HepG2 (cell line): Measurements from ENCODE around the gene KCTD1. TPM values are rescaled to one million over a fixed set of nuclear protein-coding genes. Genes with fewer than 3 reads are reported as not detected.
A peak's percentile ranks its signal among the peaks of the same experiment; 100 is the strongest.

Experiments
- DMAP1 ChIP-seq: IDR thresholded peaks from 2 replicates; pipeline ENCODE4 v1.6.1; 2016
- EHMT2 ChIP-seq: fragments of 200-600 bp; sonication (generic); IDR thresholded peaks from 2 replicates; pipeline ENCODE4 v1.7.0; 2017; ENCODE audit warnings: antibody characterized with exemption, low read depth, low read length, borderline replicate concordance
- ELF3 ChIP-seq: IDR thresholded peaks from 2 replicates; pipeline ENCODE4 v1.6.1; 2016; ENCODE audit warnings: missing genetic modification reagents, missing compliant biosample characterization
- FOSL2 ChIP-seq: sonication (generic); formaldehyde crosslinking; IDR thresholded peaks from 2 replicates; pipeline ENCODE4 v1.4.0; 2020; ENCODE audit warnings: missing genetic modification reagents
- GABPA ChIP-seq, 2 experiments: IDR thresholded peaks; 2 replicates each; pipeline ENCODE4 v1.6.1; 2011 to 2016; ENCODE audit warnings: low read depth in 2 of 2, low read length in 1 of 2, missing biosample characterization in 1 of 2, missing genetic modification characterization in 1 of 2
- HNF4A ChIP-seq: sonication (generic); formaldehyde crosslinking; IDR thresholded peaks from 2 replicates; pipeline ENCODE4 v1.4.0; 2020; ENCODE audit warnings: missing genetic modification reagents
- LCORL ChIP-seq, 2 experiments: fragments of 450-650 bp in 1 of 2; sonication (generic) in 1 of 2; formaldehyde crosslinking in 1 of 2; IDR thresholded peaks; 2 replicates each; pipeline versions ENCODE4 v1.5.0 to v1.6.1; 2017 to 2020; ENCODE audit warnings: antibody characterized with exemption in 1 of 2, missing genetic modification reagents in 1 of 2
- MIER2 ChIP-seq: IDR thresholded peaks from 2 replicates; pipeline ENCODE4 v1.6.1; 2016; ENCODE audit warnings: missing biosample characterization, missing genetic modification reagents
- MXD4 ChIP-seq: IDR thresholded peaks from 2 replicates; pipeline ENCODE4 v1.6.1; 2016; ENCODE audit warnings: mild to moderate bottlenecking, missing biosample characterization, missing genetic modification reagents
- NR2F6 ChIP-seq, 2 experiments: IDR thresholded peaks; 2 replicates each; pipeline ENCODE4 v1.6.1; 2016; ENCODE audit warnings: antibody characterized with exemption in 1 of 2, mild to moderate bottlenecking in 1 of 2
- SKI ChIP-seq: fragments of 450-650 bp; IDR thresholded peaks from one replicate; pipeline ENCODE4 v1.6.1; 2018; ENCODE audit warnings: mild to moderate bottlenecking; ENCODE audit not compliant: partially characterized antibody
- SOX6 ChIP-seq, 2 experiments: fragments of 450-650 bp in 1 of 2; sonication (generic) in 1 of 2; formaldehyde crosslinking in 1 of 2; IDR thresholded peaks; 2 replicates each; pipeline versions ENCODE4 v1.4.0 to v1.6.1; 2017 to 2020; ENCODE audit warnings: antibody characterized with exemption in 1 of 2, mild to moderate bottlenecking in 1 of 2, missing genetic modification reagents in 1 of 2
- TEAD3 ChIP-seq: optimal IDR thresholded peaks from 2 replicates; pipeline ENCODE3; 2016; ENCODE audit warnings: borderline replicate concordance
- ZFX ChIP-seq: sonication (generic); formaldehyde crosslinking; IDR thresholded peaks from 2 replicates; pipeline ENCODE4 v1.4.0; 2020; ENCODE audit warnings: mild to moderate bottlenecking, low read depth, missing genetic modification reagents, moderate library complexity
- ZNF3 ChIP-seq: IDR thresholded peaks from 2 replicates; pipeline ENCODE4 v1.7.0; 2017; ENCODE audit warnings: inconsistent platforms
- ZNF703 ChIP-seq: sonication (generic); formaldehyde crosslinking; IDR thresholded peaks from 2 replicates; pipeline ENCODE4 v1.5.1; 2020; ENCODE audit warnings: missing genetic modification reagents, mild to moderate bottlenecking, moderate library complexity, borderline replicate concordance
- ZNF792 ChIP-seq: IDR thresholded peaks from 2 replicates; pipeline ENCODE4 v1.6.1; 2016
- polyA plus RNA-seq, 8 experiments: library from polyadenylated mRNA; depleted of rRNA in 3 of 8; stranded (reverse) in 7 of 8; unstranded in 1 of 8; fragments of >200 nt; fragmentation: Illumina TruSeq in 4 of 8; extraction: Trizol in 4 of 8; gene quantifications; 2 replicates each; pipeline versions ENCODE4 v1.2.1 to v1.2.3, GENCODE V29; 2011 to 2016; ENCODE audit warnings: low read depth in 4 of 8, missing spikeins in 1 of 8, mixed read lengths in 1 of 8; ENCODE audit not compliant: insufficient read depth in 1 of 8
- total RNA-seq, 5 experiments: library from RNA; depleted of rRNA; stranded (reverse); fragments of >200 nt; fragmentation: Illumina TruSeq; extraction: Trizol; gene quantifications; 2 replicates each; pipeline ENCODE4 v1.2.3, GENCODE V29; 2016; ENCODE audit warnings: low read depth in 1 of 5
- TF ChIP-seq, protein P1 (sequence below): IDR thresholded peaks from 2 replicates; pipeline ENCODE4 v1.6.1; 2018; ENCODE audit warnings: missing genetic modification reagents
- TF ChIP-seq, protein P2 (sequence below): sonication (generic); formaldehyde crosslinking; conservative IDR thresholded peaks from 2 replicates; pipeline ENCODE4 v1.5.0; 2020; ENCODE audit warnings: missing genetic modification reagents
- TF ChIP-seq, protein P3 (sequence below): sonication (generic); formaldehyde crosslinking; IDR thresholded peaks from 2 replicates; pipeline ENCODE4 v1.4.0; 2020; ENCODE audit warnings: mild to moderate bottlenecking, missing genetic modification reagents, borderline replicate concordance
- TF ChIP-seq, protein P4 (sequence below): sonication (generic); formaldehyde crosslinking; IDR thresholded peaks from 2 replicates; pipeline ENCODE4 v1.4.0; 2020; ENCODE audit warnings: missing genetic modification reagents

Gene KCTD1
- total and polyA plus RNA-seq, 2 of the 13 experiments (the other 11 are each of a cell fraction or from before 2014, with no cell fraction given) = 2.7 to 6.8 TPM

DNA sequence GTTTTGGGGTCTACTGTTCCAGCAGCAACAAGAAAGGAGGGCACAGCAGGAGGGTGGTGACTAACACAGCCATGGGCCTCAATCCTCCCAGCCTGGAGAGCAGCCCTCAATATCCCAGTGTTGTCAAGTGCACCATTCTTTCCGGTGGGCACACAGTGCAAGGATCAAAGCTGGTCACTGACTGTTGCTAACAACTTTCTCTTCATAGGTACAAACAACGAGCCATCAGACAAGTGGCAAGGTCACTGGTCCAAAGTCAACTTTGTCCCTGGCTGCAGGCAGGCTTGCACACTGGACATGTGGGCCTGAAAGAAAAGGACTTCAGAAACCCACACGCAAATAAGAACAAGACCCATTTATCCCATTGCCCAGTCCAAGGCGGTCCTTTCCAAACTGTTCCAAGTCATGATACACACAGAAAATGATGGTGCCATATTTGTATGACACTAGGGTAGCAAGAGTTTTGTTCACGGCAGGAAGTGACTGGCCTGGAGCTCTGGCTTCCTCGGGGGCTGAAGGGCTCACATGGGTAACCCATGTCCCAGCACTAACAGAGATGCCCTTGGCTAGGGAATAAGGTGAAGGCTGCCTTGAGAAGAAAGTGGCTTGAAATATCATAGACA is 57.0 kb downstream of the KCTD1 start (continued):
- TF ChIP-seq ZNF703 (CRISPR knock-in tag) (no peak), SOX6 (IDR thresholded peaks at IDR 0.05) (no peak), SOX6 (CRISPR knock-in tag; IDR thresholded peaks at IDR 0.05) (peak; percentile 75), GABPA (IDR thresholded peaks at IDR 0.05; ENCODE audit: low read depth, low read length) (no peak), GABPA (CRISPR knock-in tag; IDR thresholded peaks at IDR 0.05; ENCODE audit: low read depth) (peak; percentile 57; the same call in 1 of the 2 replicates), TEAD3 (CRISPR knock-in tag) (peak; percentile 78), SKI (peak; percentile 72), EHMT2 (peak; percentile 92; the same call in 1 of the 2 replicates), ELF3 (CRISPR knock-in tag) (peak; percentile 75), MIER2 (CRISPR knock-in tag) (peak; percentile 81), ZFX (CRISPR knock-in tag) (peak; percentile 56; the same call in 1 of the 2 replicates), DMAP1 (peak; percentile 49; the same call in 1 of the 2 replicates), ZNF3 (CRISPR knock-in tag) (peak; percentile 57; the same call in 1 of the 2 replicates), LCORL (IDR thresholded peaks at IDR 0.05) (no peak), LCORL (CRISPR knock-in tag; IDR thresholded peaks at IDR 0.05) (peak; percentile 35; the same call in 1 of the 2 replicates), FOSL2 (peak; percentile 71), MXD4 (CRISPR knock-in tag) (0 out of 2 replicates have a peak, but pooled peaks have one; percentile 30), HNF4A (CRISPR knock-in tag) (peak; percentile 98), NR2F6 (IDR thresholded peaks at IDR 0.05) (peak; percentile 55; the same call in 1 of the 2 replicates), NR2F6 (CRISPR knock-in tag; IDR thresholded peaks at IDR 0.05) (peak; percentile 81), ZNF792 (CRISPR knock-in tag) (peak; percentile 93; the same call in 1 of the 2 replicates)
- TF ChIP-seq, protein P1, sequence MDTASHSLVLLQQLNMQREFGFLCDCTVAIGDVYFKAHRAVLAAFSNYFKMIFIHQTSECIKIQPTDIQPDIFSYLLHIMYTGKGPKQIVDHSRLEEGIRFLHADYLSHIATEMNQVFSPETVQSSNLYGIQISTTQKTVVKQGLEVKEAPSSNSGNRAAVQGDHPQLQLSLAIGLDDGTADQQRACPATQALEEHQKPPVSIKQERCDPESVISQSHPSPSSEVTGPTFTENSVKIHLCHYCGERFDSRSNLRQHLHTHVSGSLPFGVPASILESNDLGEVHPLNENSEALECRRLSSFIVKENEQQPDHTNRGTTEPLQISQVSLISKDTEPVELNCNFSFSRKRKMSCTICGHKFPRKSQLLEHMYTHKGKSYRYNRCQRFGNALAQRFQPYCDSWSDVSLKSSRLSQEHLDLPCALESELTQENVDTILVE = no peak
- TF ChIP-seq, protein P2, sequence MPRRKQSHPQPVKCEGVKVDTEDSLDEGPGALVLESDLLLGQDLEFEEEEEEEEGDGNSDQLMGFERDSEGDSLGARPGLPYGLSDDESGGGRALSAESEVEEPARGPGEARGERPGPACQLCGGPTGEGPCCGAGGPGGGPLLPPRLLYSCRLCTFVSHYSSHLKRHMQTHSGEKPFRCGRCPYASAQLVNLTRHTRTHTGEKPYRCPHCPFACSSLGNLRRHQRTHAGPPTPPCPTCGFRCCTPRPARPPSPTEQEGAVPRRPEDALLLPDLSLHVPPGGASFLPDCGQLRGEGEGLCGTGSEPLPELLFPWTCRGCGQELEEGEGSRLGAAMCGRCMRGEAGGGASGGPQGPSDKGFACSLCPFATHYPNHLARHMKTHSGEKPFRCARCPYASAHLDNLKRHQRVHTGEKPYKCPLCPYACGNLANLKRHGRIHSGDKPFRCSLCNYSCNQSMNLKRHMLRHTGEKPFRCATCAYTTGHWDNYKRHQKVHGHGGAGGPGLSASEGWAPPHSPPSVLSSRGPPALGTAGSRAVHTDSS (CRISPR knock-in tag) = no peak
- TF ChIP-seq, protein P3, sequence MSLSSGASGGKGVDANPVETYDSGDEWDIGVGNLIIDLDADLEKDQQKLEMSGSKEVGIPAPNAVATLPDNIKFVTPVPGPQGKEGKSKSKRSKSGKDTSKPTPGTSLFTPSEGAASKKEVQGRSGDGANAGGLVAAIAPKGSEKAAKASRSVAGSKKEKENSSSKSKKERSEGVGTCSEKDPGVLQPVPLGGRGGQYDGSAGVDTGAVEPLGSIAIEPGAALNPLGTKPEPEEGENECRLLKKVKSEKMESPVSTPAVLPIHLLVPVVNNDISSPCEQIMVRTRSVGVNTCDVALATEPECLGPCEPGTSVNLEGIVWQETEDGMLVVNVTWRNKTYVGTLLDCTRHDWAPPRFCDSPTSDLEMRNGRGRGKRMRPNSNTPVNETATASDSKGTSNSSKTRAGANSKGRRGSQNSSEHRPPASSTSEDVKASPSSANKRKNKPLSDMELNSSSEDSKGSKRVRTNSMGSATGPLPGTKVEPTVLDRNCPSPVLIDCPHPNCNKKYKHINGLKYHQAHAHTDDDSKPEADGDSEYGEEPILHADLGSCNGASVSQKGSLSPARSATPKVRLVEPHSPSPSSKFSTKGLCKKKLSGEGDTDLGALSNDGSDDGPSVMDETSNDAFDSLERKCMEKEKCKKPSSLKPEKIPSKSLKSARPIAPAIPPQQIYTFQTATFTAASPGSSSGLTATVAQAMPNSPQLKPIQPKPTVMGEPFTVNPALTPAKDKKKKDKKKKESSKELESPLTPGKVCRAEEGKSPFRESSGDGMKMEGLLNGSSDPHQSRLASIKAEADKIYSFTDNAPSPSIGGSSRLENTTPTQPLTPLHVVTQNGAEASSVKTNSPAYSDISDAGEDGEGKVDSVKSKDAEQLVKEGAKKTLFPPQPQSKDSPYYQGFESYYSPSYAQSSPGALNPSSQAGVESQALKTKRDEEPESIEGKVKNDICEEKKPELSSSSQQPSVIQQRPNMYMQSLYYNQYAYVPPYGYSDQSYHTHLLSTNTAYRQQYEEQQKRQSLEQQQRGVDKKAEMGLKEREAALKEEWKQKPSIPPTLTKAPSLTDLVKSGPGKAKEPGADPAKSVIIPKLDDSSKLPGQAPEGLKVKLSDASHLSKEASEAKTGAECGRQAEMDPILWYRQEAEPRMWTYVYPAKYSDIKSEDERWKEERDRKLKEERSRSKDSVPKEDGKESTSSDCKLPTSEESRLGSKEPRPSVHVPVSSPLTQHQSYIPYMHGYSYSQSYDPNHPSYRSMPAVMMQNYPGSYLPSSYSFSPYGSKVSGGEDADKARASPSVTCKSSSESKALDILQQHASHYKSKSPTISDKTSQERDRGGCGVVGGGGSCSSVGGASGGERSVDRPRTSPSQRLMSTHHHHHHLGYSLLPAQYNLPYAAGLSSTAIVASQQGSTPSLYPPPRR (CRISPR knock-in tag) = peak; percentile 82
- TF ChIP-seq, protein P4, sequence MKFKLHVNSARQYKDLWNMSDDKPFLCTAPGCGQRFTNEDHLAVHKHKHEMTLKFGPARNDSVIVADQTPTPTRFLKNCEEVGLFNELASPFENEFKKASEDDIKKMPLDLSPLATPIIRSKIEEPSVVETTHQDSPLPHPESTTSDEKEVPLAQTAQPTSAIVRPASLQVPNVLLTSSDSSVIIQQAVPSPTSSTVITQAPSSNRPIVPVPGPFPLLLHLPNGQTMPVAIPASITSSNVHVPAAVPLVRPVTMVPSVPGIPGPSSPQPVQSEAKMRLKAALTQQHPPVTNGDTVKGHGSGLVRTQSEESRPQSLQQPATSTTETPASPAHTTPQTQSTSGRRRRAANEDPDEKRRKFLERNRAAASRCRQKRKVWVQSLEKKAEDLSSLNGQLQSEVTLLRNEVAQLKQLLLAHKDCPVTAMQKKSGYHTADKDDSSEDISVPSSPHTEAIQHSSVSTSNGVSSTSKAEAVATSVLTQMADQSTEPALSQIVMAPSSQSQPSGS (CRISPR knock-in tag) = peak; percentile 68
